GM18505 (cell line): Measurements from ENCODE around the gene LMNB1.
A peak's percentile ranks its signal among the peaks of the same experiment; 100 is the strongest.
"Not testable (repeated sequence)": the region's sequence is repeated elsewhere in the genome, so short reads cannot be mapped to it uniquely, and the experiment has no call there.

ENCODE experiments used
- ATAC-seq: cut with Tn5 transposase; IDR thresholded peaks from one replicate; pipeline ENCODE4 v1.9.1; 2021; ENCODE audit not compliant: unreplicated experiment
- POLR2A ChIP-seq: IDR thresholded peaks from 4 replicates; pipeline ENCODE4 v1.6.1; 2011; ENCODE audit warnings: borderline replicate concordance; ENCODE audit not compliant: insufficient read depth, insufficient read length; ENCODE audit errors: extremely low read depth

Gene LMNB1

GRCh38 chr5:126819253-126819652 lies 42.3 kb downstream of the LMNB1 start:
- no peak for TF ChIP-seq POLR2A
- ATAC-seq, result no peak

- TF ChIP-seq POLR2A, result no peak
- no peak for ATAC-seq
These were observed 49.8 kb downstream of the LMNB1 start for GRCh38 chr5:126826619-126827215.

- no peak for ATAC-seq
These were observed 52.2 kb downstream of the LMNB1 start for GRCh38 chr5:126829098-126829497.

GRCh38 chr5:126830061-126830460 lies 53.1 kb downstream of the LMNB1 start:
- TF ChIP-seq POLR2A, result no peak
- no peak for ATAC-seq

More at GRCh38 chr5:126829098-126829497, 52.2 kb downstream of the LMNB1 start:
- no peak for TF ChIP-seq POLR2A

- no peak for TF ChIP-seq POLR2A
- no peak for ATAC-seq
These were observed 54.2 kb downstream of the LMNB1 start for GRCh38 chr5:126831156-126831555.

- no peak for TF ChIP-seq POLR2A
- ATAC-seq, result no peak
These were observed 59.8 kb downstream of the LMNB1 start for GRCh38 chr5:126836778-126837177.

GRCh38 chr5:126837242-126837641 lies 60.3 kb downstream of the LMNB1 start:
- ATAC-seq, result no peak
- no peak for TF ChIP-seq POLR2A

- ATAC-seq, result no peak
- TF ChIP-seq POLR2A, result no peak
These were observed 61.1 kb downstream of the LMNB1 start for GRCh38 chr5:126837906-126838539.

GRCh38 chr5:126839407-126839806 lies 62.5 kb downstream of the LMNB1 start:
- ATAC-seq, result not testable (repeated sequence)

GRCh38 chr5:126843375-126843774 lies 66.4 kb downstream of the LMNB1 start:
- ATAC-seq, result not testable (repeated sequence)

- peak; percentile 91 for ATAC-seq
These were observed 68.6 kb downstream of the LMNB1 start for GRCh38 chr5:126845470-126846070.

GRCh38 chr5:126846344-126846743 lies 69.4 kb downstream of the LMNB1 start:
- TF ChIP-seq POLR2A, result no peak
- ATAC-seq, result no peak

- TF ChIP-seq POLR2A, result no peak
- no peak for ATAC-seq
These were observed 70.0 kb downstream of the LMNB1 start for GRCh38 chr5:126846744-126847455.

- no peak for ATAC-seq
- TF ChIP-seq POLR2A, result no peak
These were observed 70.5 kb downstream of the LMNB1 start for GRCh38 chr5:126847456-126847820.
